Endothelial cell of umbilical vein (primary cell): Measurements from ENCODE around the gene SLC2A2. TPM values are rescaled to one million over a fixed set of nuclear protein-coding genes. Genes with fewer than 3 reads are reported as not detected.
A peak's percentile ranks its signal among the peaks of the same experiment; 100 is the strongest.

Experiments
- BruUV-seq: library from RNA; stranded (reverse); fragments of 400-500 nt; replicated peaks from 2 replicates; lab custom pipeline; 2021; lab: Mats Ljungman, UMichigan
- CTCF ChIA-PET: fragments of 300-600, 350-600 bp; sonication (Branson Sonifier 250); formaldehyde crosslinking; loops from one replicate; lab custom pipeline; 2021; ENCODE audit warnings: antibody characterized with exemption, inconsistent platforms; lab: Charles Lee
- POLR2A ChIA-PET: fragments of 300-600, 350-600 bp; sonication (Branson Sonifier 250); formaldehyde crosslinking; loops from one replicate; lab custom pipeline; 2021; ENCODE audit warnings: antibody characterized with exemption, inconsistent platforms; lab: Charles Lee
- DNase-seq: peaks from one replicate; pipeline ENCODE4 v3.0.0-alpha.2; 2011; ENCODE audit warnings: low read depth, low spot score
- FAIRE-seq: peaks from 2 replicates; lab custom pipeline; 2011; peaks lifted over from hg19 to GRCh38; lab: Jason Lieb, UNC
- H2AFZ ChIP-seq: 2 replicates; pipeline ENCODE4 v1.6.0; 2012; ENCODE audit warnings: low read depth, low read length, control low read depth, inconsistent platforms
- H3K27ac ChIP-seq: 2 replicates; pipeline ENCODE4 v1.5.1; 2011; ENCODE audit warnings: low read depth, mild to moderate bottlenecking, control low read depth, low read length, moderate library complexity; ENCODE audit not compliant: insufficient read depth
- H3K27me3 ChIP-seq, 2 experiments: 2 replicates each; pipeline versions ENCODE4 v1.6.0 to v1.6.1; 2011; ENCODE audit warnings: low read length in 2 of 2, mixed read lengths in 1 of 2; ENCODE audit not compliant: control insufficient read depth in 2 of 2, insufficient read depth in 2 of 2
- H3K36me3 ChIP-seq, 2 experiments: 2 replicates in 1 of 2; 3 replicates in 1 of 2; pipeline ENCODE4 v1.5.1; 2011; ENCODE audit warnings: low read length in 2 of 2, mild to moderate bottlenecking in 1 of 2, moderate library complexity in 1 of 2; ENCODE audit not compliant: control insufficient read depth in 2 of 2, insufficient read depth in 2 of 2; ENCODE audit errors: extremely low read depth in 1 of 2
- H3K4me1 ChIP-seq: 3 replicates; pipeline ENCODE4 v1.5.1; 2011; ENCODE audit warnings: mild to moderate bottlenecking, low read length; ENCODE audit not compliant: control insufficient read depth, insufficient read depth; ENCODE audit errors: extremely low read depth
- H3K4me2 ChIP-seq: 2 replicates; pipeline ENCODE4 v1.6.1; 2011; ENCODE audit warnings: low read length, control low read depth, mixed read lengths; ENCODE audit not compliant: insufficient read depth
- H3K4me3 ChIP-seq, 3 experiments: fragments of 200-600 bp in 1 of 3; sonication (generic), shearing (Covaris generic) in 1 of 3; replicated peaks in 1 of 3; 2 replicates each; pipeline ENCODE4 v1.5.1; 2011 to 2016; ENCODE audit warnings: control low read depth in 3 of 3, low read length in 3 of 3, mild to moderate bottlenecking in 2 of 3, inconsistent platforms in 1 of 3, low read depth in 1 of 3, moderate library complexity in 1 of 3; ENCODE audit not compliant: insufficient read depth in 1 of 3
- H3K79me2 ChIP-seq: 2 replicates; pipeline ENCODE4 v1.6.0; 2012; ENCODE audit warnings: low read length, inconsistent platforms; ENCODE audit not compliant: control insufficient read depth, insufficient read depth
- H3K9ac ChIP-seq: replicated peaks from 2 replicates; pipeline ENCODE3; 2011; ENCODE audit warnings: low read length, control low read depth; ENCODE audit not compliant: insufficient read depth; ENCODE audit errors: extremely low read depth
- H3K9me1 ChIP-seq: replicated peaks from 3 replicates; pipeline ENCODE4 v1.6.0; 2011; ENCODE audit warnings: mild to moderate bottlenecking, low read length; ENCODE audit not compliant: control insufficient read depth, insufficient read depth; ENCODE audit errors: extremely low read depth
- H3K9me3 ChIP-seq: replicated peaks from 2 replicates; pipeline ENCODE4 v1.5.1; 2012; ENCODE audit warnings: low read length, inconsistent platforms; ENCODE audit not compliant: control insufficient read depth, insufficient read depth
- H4K20me1 ChIP-seq: replicated peaks from 2 replicates; pipeline ENCODE3; 2011; ENCODE audit warnings: mild to moderate bottlenecking, low read length; ENCODE audit not compliant: control insufficient read depth, insufficient read depth; ENCODE audit errors: extremely low read depth
- CTCF ChIP-seq, 2 donors: IDR thresholded peaks; 1 replicate in 1 of 2; 2 replicates in 1 of 2; pipeline ENCODE4 v1.5.1; 2011; ENCODE audit warnings: low read length in 2 of 2, mild to moderate bottlenecking in 2 of 2, moderate library complexity in 2 of 2, control low read depth in 1 of 2, inconsistent platforms in 1 of 2, low read depth in 1 of 2; ENCODE audit not compliant: insufficient read depth in 1 of 2; ENCODE audit errors: extremely low read depth in 1 of 2
- MYC ChIP-seq: IDR thresholded peaks from one replicate; pipeline ENCODE4 v1.6.1; 2011; ENCODE audit warnings: mild to moderate bottlenecking, low read depth, low read length
- dilution Hi-C: fragments of 300-500 bp; cut with MboI; formaldehyde crosslinking; loops from one replicate; pipeline ENCODE4 v1.15.0; 2019; ENCODE audit warnings: low sequenced_read_pairs; ENCODE audit not compliant: extremely low pct_ligation_motif_present
- intact Hi-C: fragments of 100-400 bp; cut with micrococcal nuclease; formaldehyde crosslinking; loops from one replicate; pipeline ENCODE4 v1.10.0; 2022
- polyA plus RNA-seq, 4 experiments: library from polyadenylated mRNA; depleted of rRNA in 3 of 4; stranded (reverse) in 3 of 4; unstranded in 1 of 4; fragments of >200 nt; gene quantifications; 2 replicates each; pipeline versions ENCODE4 v1.2.1 to v1.2.3, GENCODE V29; 2011 to 2012; ENCODE audit warnings: missing spikeins in 1 of 4
- total RNA-seq: library from RNA; stranded (reverse); gene quantifications from 2 replicates; pipeline ENCODE4 v1.2.3, GENCODE V29; 2021

SLC2A2 gene
- total and polyA plus RNA-seq, 2 donors (not counting 3 experiments of a cell fraction or from before 2014, with no cell fraction given): not detected

GRCh38 chr3:171018156-171018935 lies 8.2 kb downstream of the SLC2A2 start:
- BruUV-seq: no TSS peak
- no peak for FAIRE-seq

More at GRCh38 chr3:171018156-171018935, 8.2 kb downstream of the SLC2A2 start:
- TF ChIP-seq MYC (no peak), CTCF (IDR thresholded peaks at IDR 0.05; ENCODE audit: extremely low read depth in 1 of 2, insufficient read depth in 1 of 2, low read depth in 1 of 2, low read length in 2 of 2) (peak in 1 of 2 donors; percentile 19)
- dilution Hi-C loops: no loop called here
- Histone ChIP-seq H3K4me3 (no peak overlapping the region), H3K4me1 (no peaks in the 10 kb centered on the region), H3K9me1 (no peaks in the 10 kb centered on the region), H3K4me2 (no peak overlapping the region), H3K9me3 (no peaks in the 10 kb centered on the region), H4K20me1 (no peaks in the 10 kb centered on the region), H3K27ac (no peak overlapping the region), H3K27me3 (peaks cover 5 to 10% of the 10 kb centered on the region in 2 experiments), H3K9ac (no peak overlapping the region), H2AFZ (no peak overlapping the region), H3K79me2 (no peaks in the 10 kb centered on the region), H3K36me3 (no peaks in the 10 kb centered on the region)
- ChIA-PET CTCF (interaction anchor here (0.6 to 1.0 kb wide), 3 partner anchors 9 to 57 kb away, joined by 3 read pairs; partner anchors contain the start of gene SLC2A2), POLR2A (no interaction called here)
- no peak for DNase-seq
- intact Hi-C loops: no loop called here
